ENCODE data around the gene C1orf226.

The C1orf226 gene

DNA sequence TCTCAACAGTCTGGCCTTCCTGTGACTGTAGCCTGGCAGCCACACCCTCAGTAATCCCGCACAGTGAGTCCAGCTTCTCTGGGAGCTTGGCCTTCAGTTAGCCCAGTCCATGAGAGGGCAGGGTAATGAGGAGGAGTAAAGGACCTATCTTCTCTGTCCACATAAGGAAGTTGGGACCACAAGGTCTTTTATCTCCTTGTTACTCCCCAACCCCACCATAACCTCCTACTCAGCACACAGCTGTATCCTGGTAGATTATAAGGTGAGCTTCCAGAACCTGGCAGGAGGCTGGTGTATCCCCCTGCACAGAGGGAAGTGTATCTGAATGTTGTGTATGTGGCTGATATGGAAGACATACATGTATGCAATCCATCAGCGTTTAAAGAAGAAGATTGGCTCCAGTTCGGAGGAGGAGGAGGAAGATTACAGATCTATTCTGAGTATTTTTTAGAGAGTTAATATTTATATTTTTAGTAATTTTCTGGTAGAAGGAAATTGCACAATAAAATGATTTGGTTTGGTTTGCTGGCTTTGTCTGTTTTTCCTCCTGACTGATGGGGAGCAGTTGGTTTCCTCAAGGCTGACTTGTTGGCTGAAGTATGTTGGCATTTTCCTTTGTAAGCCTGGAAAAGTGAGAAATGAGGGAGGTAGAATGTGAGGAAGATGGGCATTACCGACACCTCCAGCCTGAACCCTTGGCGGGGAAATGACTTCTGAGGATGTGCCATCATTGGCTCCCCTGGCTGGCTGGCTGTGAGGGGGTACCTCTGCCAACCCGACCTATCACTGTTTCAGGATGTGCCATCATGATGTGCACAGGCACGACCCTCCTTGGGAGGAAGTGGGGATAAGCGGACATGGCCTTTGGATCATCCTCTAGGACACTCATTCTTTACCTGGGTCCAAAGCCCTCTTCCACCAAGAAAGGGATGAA lies 5.0 kb downstream of the C1orf226 start:
- DNase-seq, result no peak

DNA sequence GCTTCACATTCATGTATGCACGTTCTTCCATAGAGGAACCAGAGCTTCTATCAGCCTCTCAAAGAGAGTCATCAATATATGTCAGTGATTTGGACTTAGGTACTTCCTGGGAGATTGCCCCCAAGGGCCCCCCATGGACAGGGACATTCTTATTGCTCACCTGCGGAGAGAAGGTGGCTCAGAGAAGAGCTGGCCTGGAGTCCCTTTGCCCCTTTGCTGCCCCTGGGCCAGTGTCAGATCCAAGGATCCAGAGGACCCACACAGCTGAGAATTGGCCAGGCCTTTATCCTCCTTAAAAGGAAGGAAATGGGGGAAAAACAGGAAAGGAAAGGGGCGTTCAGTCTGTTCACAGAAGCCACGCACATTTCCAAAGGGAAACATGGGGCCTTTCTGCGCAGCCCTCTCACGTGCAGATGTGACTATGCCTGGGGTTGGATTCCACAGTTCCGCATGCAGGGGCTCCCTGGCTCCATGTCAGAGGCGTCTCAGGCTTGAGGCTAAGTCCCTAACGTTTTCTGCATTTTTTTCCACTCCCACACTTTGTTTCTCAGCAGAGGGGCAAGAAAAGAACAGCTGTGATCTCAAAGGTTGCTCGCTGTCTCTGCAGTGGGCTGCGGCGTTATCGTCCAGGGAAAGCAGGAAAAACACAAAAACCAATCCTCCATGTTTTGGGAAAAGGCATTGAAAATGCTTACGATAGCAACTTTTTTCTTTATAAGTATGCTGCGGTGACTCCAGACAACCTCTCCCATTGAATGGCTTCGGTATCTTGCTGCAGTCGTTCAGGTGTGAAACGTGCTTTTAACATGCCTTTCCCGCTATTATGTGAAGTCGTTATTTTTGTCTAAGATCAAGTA lies 5.9 kb downstream of the C1orf226 start:
- DNase-seq, result no peak

DNA sequence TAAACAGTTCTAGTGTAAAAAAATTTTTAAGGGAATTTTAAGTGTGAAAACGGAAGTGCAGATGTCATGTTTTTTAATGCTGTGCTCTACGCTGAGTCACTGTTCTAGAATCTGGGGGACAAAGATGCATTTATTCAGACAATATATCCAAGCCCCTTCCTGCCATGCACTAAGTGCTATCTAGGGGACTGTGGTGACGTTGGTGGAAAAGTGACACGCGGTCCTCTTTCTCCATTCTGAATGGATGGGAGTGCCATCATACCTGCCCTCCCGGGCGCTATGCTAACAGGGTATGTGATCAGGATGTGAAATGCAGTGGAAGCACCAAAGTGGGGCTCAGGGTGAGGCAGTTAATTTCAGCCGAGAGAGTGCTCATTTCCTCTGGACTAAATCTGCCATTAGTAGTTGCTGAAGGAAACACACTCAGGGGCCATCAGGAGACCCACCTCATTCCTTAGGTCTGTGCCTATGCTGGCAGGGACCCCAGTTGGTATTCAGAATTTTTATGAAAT lies 6.6 kb downstream of the C1orf226 start:
- DNase-seq, result no peak

DNA sequence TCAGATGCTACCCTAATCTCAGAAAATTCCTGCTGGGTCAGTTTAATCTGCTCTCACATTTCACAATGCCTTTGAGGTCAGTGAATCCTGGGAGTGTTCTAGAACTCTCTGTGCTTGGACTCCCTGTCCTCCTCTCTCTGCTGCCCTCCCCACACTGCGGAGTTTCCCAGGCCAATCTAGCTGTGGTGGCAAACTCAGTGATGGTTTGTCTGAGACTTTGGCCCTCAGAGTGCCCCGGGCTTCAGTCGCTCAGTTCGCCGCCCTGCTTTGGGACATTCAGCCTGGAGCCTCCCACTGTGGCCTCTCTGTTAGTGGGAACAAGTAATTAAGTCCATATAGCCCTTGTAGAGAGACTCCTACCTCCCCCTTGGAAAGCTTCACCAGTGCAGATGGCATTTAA lies 7.1 kb downstream of the C1orf226 start:
- DNase-seq, result no peak

DNA sequence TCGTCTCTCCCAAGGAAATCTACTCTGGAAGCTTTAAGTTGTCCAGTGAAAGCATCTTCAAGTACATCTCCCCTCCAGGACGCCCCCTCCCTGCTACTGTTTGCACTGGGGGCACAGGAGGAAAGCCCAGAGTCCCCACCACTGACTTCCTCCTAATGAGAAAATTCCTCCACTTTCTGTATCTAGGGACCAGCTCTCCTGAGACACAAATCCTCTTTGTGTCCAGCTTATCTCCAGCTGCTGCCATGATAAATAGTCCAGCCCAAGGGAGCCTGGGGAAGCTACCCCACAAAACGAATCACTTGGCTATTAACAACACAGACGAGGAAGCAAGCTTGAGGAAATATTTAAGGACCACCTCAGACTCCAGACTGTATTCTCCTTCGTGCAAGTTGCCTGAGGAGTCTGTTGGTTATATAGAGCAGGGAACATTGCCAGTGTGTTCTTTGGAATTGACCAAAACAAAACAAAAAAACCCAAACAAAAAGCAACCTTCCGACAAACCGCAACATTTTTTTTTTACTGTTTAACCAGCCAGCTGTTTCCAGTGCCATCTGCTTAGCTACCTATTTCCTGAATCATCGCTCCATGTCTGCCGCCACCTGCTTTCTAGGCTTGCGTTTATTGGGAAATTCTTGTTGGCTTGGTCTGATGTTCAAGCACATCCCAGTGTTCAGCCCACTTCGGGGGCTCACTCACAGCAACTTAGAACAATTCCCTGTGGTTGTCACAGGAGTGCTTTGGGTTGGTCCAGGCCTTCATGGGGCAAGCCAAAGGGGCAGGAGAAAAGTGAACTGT lies 7.7 kb downstream of the C1orf226 start:
- no peak for DNase-seq

DNA sequence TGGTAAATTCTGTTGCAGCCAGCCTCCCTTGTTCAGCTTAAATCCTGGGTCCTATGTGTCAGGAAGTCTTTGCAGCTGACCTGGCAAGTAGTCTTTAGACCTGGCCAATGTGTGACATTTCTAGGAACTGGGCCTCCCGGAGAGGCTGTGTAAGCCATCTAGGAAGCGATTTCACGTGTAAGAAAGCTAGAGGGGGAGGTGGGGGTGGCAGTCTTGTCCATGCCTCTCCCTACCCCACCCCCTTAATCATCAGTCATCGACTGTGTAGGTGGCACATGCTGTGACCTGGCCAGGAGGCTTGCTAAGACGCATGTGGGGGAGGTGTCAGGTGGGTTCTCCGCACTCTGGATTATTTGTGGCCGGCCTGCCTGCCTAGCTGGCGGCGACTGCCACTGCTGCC lies 8.4 kb downstream of the C1orf226 start:
- no peak for DNase-seq

DNA sequence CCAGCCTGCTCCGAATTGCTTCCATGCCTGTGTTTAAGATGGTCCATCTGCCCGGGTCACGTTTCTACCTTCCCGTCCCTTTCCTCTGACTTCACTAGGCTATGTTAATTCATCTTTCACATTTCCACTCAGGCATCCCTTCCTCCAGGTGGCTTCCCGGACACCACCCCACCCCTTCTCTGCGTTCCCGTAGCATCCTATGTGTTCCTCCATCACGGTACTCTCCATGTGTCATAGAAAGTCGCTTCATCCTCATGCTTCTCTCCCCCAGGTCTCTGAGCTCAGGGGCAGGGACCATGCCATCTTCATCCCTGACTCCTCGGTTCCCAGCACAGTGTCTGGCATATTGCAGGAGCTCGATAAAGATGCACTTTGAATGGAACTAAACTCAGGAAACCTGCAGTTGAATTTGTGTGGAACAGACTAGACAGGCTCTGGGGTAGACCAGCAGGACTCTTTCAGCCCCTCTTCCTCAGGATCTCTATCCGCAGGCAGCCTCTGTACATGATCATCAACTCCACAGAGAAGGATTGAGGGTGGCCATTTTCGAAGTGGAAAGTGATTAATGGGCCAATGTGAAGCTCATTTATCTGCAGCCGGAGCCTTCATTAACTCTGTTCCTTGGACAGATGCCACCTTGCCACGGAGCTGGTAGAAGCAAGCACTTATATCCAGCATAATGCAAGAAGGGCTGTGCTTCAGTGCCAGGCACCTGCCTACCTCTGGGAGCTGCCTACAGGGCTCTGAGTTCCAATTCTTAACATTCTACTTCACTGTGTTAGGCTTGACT lies 9.1 kb downstream of the C1orf226 start:
- DNase-seq, result no peak

DNA sequence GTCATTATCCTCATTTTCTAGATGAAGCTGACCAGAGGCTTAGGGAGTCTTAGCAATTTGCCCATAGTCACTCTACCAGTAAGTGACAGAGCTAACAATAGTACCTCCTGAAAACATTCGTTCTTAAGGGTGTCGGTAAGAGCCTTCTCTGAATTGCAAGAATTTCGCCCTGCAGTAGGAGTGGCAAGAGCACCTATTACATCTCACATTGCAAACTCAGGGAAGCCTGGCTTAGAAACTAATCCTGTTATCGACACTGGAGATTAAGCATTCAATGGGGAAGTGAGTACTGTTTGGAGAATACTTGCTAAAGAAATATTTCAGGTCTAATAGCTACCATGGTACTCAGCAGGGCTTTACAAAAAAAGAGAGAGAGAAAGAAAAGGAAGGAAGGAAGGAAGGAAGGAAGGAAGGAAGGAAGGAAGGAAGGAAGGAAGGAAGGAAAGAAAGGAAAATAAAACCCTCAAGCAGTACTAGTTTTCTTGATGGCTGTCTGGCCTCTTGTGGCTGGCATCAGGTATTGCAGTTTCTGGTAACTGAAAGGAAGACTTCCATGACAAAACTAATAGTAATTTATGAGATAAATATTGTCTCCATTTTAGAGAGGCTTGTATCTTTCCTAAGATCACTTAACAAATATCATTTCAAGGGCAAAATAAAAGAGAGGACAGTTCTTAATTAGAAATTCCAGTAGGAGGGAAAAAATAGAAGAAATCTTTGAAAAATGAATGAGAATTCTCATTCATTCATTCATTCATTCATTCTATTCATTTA lies 10.4 kb downstream of the C1orf226 start:
- DNase-seq, result peak in 1 of 2 experiments; percentile 15

DNA sequence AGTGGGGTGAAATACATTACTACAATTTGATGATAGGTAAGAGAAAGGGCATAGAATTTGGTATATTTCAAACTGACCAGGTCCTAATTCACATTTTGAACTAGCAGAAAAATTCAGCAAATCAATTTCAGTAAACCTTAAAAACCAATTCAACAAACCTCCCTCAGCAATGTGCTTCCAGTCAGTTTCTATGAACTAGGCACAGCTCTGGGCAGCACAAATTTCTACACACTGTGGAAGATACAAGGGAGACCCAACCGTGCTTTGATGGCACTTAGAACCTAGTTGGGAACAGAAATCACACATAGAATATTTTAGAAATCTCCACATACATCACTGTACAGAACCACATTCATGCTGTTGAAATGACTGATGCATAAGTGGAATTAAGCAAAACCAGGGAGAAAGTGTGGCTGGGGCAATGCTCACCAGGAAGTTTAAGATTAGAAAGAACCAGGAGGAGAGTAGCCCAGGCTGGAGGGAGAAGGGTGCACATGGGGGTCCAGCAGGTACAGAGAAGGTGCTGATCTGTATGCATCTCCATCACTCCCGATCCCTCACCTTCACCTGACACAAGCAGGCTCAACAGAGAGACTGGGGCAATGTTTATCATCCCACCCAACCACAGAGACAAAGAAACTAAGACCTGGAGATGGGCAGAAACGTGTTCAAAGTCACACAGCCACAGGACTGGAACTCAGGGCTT lies 14.8 kb downstream of the C1orf226 start:
- DNase-seq, result no peak

DNA sequence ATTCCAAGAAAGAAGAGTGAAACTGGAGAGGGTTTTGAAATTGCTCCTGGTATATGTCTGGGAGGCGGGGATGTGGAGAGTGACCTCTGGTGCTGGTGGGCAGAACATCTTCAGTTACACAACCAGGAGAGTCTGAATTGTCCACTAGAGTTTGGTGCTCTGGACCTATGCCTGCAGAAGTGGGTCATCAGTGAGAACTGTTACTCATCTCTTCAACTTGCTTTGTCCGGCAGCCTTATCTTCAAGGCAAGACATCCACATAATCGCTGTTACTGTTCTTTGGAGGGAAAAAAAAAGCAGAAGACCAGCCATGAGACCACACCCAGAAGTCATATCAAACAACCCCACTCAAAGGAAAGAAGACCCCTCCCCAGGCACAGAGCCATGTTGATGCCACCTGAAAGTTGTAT lies 15.5 kb downstream of the C1orf226 start:
- DNase-seq, result no peak

DNA sequence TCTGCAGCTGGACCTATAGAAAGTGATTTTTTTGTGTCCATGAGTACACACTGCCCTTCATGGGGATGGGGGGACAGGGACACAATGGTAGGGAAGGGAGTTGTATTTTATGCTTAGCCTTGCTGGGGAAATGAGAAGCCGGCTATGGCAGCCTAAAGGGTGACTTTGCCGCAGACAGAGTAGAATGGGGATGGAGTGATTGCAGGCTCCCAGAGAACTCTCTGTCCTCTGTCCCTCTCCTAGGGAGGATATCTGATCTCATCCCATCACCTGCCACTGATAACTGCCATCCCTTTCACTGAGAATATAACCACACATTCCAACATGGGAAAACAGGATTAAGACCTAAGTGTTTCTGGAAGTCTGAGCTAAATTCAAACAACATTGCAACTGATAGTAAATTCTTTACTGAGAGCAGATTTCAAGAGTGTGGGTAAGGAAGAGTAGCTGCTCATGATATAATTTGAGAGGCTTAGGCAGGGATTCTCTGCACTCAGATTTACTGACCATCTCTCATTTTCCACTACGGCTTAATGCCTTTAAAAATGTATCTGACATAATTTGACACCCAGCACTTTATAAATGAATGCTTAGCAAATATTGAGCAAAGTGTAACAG lies 16.5 kb downstream of the C1orf226 start:
- DNase-seq, result no peak

DNA sequence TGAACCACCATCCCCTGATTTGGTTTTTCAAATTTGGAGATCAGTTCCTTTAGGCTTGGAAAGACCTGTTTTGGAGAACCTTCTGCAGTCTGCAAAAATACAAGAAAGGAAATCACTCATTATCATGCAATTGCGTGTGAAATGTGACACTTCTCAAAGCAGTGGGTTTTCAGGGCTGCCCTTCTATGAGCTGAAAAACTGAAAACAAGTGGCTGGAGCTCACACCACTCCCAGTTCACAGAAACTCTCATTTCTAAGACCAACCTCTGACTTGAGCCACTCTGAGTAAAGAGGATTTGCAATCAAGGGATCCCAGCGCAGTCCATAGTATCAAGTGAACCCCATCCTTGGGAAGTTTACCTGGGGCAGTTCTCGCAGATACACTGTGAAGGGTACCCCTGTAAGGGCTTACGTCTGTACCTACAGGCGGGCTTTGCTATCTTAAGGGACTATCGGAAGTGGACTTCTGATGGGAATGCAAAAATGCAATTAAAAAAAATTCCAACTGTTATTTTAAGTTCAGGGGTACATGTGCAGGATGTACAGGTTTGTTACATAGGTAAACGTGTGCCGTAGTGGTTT lies 17.6 kb downstream of the C1orf226 start:
- DNase-seq, result no peak

DNA sequence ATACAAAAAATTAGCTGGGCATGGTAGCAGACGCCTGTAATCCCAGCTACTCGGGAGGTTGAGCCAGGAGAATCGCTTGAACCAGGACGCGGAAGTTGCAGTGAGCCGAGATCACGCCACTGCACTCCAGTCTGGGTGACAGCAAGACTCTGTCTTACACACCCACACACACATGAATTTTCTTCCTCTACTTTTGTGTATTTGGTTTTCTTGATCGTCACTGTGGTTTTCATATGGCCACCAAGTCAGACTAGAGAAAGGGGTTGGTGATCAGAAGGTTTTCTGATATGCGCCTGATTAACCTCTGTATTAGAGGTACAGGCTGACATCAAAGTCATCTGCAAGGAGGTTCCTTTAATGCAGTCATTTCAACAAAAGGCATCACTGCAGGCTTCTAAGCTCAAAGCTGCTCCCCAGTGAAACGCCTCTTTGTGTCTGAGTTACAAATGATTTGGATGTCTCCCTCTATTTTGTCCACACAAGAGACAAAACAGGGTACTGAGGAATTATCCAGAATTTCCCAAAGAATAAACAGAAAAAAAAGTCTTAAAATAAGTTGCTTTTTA lies 19.3 kb downstream of the C1orf226 start:
- DNase-seq, result no peak

DNA sequence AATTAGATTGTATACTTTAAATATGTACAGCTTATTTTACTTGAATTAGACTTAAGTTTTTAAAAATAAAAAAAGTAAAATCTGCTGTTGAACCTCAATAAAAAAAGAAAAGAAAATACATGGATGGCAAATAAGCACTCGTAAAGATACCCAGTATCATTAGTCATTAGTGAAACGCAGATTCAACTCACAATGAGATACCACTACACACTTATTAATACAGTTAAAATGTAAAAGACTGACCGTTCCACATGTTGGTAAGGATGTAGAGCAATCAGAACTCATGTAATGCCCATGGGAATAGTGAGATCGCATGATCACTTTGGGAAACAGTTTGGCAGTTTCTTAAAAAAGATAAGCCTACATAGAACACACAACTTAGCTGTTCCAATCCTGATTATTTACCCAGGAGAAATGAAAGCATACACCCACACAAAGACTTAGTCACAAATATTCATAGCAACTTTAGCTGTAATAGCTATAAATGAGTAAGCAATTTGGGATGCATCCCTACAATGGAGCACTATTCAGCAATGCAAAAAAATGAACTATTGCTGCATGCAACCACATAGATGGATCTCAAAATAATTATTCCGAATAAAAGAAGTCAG lies 23.1 kb downstream of the C1orf226 start:
- DNase-seq, result no peak

DNA sequence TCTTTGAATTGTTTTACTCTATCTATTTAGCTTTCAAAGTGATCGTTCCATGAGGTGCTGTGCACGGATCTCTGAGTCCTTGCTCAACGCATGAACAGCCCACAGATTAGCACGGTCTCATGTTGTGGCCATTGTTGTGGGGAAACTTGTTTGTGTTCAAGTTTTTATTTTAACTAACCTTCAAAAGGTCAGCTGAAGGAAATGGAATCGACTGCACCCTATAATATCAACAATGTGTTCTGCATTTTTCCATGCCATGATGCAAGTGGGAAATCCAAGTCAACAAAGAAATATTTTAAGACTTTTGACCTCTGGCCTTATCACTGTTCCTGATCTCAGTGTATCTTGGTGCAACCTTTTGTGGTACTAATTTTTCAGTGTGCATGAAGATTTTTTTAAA lies 24.3 kb downstream of the C1orf226 start:
- DNase-seq, result no peak

DNA sequence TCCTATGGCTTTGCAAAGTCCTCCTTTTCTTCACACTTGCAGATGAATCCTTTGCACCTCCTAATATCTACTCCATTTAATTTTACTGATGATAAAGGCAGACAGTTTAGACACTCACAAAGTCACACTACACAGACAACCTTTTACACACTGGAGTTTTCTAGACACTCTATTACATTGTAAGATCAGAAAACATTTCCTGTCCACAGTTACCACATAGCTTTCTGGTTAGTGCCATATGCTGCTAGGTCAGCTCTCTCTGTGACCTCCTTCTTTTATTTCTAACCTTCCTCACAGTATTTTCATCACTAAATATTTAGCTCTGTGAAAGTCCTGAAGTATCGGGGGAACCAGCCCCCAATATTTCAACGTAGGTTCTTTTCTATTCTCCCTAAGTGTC lies 25.3 kb downstream of the C1orf226 start:
- no peak for DNase-seq

DNA sequence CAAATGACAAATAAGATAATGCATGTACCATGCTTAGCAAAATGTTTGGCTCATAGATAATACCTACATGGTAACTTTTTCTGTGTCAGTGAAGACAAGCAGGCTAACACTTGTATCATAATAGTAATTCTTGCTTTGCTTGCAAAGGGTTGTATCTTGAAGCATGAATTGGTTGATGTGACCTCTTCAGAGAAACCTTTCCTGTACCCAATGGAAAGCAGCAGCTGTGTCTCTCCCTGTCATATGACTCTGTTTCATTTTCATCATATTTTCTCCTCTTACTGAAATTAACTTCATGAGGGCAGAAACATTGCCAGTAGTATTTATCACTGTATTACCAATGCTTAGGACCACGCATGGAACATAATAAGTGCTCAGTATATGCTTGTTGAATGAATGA lies 26.0 kb downstream of the C1orf226 start:
- no peak for DNase-seq

DNA sequence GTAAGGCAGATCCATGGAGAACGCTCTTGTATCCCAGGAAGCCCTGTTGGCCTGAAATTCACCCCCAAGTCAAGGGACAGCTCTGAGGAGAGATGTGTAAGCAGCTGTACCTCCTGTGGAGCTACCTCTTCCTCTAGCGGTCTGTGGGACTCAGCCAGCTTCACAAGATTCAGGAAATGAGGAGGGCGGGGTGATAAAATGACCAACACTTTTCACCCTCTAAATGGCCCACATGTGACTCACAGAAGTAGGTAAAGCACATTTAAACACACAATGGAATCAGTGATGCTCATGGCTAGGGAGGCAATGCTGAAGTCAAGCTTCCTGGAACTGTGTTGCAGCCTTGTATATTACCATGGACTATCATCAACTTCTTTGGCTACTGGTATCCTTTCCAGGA lies 30.5 kb downstream of the C1orf226 start, which contains the start of gene SH2D1B:
Gene SH2D1B (minus strand): TSS at position 135 of the 400 bp plus-strand sequence. CDS start 120 bp downstream, at position 15.
- DNase-seq, result no peak

DNA sequence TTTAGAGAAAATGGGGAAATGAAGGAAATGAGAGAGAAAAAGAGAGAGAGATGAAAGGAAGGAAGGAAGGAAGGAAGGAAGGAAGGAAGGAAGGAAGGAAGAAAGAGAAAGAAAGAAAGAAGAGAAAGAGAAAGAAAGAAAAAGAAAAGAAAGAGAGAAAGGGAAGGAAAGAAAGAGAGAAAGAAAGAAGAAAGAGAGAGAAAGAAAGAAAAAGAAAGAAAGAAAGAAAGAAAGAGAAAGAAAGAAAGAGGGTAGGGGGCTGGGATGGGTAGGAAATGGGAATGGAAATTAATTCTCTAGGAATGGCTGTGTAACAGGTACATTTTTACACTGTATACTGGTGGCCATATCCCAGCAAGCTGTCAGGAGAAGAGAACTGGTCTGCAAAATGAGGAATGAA lies 34.7 kb downstream of the C1orf226 start:
- no peak for DNase-seq
